Femur (tissue), 1 donor: ENCODE results near the gene ALDH9A1.
"Not testable (repeated sequence)": the region's sequence is repeated elsewhere in the genome, so short reads cannot be mapped to it uniquely, and the experiment has no call there.

ENCODE experiments used
- DNase-seq: peaks from one replicate; pipeline ENCODE4 v3.0.0-alpha.2; 2017

The ALDH9A1 gene

DNA sequence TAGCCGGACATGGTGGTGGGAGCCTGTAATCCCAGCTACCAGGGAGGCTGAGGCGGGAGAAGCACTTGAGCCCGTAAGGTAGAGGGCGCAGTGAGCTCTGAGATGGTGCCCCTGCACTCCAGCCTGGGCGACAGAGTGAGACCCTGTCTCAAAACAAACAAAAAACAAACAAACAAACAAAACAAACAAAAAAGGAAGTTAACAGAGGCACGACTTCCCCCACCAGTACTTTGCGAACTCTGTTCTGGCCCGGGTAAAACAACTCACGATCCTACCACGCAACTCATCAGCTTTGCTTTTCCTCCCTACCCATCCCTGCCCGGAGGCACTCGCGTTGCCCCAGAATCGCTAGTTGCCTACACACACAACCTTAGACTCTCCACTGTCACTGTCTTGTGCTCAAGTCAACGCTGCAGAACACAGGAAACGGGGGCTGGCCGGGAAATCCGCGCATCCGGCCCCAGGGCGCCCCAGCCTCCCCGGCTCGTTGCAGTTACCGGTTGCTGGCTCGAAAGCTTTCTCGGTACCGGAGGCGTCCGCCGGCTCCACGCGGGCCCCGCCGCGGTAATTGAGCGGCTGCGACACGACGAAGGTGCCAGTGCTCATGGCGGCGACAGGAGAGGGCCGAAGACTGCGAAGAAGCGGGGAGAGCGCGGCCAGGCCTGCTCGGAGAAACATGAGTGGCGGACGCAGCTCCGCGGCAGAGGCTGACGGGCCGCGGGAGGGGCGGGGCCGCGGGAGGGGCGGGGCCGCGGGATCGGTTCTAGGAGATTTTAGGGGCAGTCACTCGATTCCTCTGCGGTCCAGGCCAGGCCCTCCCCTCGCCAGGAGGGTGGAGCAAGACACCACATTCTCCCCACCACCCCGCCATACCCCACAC lies at the start of gene ALDH9A1:
ALDH9A1 (minus strand) TSS at position 682 of the 880 bp plus-strand sequence; CDS start at position 678, 4 bp downstream.
- peak; percentile 95 for DNase-seq

DNA sequence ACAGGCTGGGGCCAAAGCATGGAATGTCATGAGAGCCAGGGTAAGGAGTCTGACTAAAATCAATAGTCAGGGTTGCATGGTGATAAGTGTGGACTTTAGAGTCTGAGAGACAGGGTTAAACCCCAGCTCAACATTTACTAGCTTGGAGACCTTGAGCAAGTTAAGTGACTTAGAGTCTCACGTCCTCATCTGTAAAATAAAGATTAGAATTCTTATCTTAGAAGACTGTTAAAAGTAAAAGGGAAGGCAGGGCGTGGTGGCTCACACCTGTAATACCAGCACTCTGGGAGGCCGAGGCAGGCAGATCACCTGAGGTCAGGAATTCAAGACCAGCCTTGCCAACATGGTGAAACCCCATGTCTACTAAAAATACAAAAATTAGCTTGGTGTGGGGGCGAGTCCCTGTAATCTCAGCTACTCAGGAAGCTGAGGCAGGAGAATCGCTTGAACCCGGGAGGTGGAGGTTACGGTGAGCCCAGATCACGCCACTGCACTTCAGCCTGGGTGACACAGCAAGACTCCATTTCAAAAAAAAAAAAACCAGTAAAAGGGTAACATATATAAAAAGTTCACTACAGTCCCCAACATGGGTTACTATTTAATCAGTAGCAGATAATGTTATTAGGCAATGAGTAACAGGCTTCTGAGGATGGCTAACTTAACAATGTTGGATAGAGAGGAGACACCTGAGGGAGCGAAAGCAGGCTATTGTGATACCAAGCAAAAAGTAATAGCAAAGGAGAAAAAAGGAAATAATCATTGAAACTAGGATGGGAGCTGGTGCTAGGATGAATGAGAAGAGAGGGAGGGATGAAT lies 49.5 kb upstream of the ALDH9A1 start:
- DNase-seq, result no peak

DNA sequence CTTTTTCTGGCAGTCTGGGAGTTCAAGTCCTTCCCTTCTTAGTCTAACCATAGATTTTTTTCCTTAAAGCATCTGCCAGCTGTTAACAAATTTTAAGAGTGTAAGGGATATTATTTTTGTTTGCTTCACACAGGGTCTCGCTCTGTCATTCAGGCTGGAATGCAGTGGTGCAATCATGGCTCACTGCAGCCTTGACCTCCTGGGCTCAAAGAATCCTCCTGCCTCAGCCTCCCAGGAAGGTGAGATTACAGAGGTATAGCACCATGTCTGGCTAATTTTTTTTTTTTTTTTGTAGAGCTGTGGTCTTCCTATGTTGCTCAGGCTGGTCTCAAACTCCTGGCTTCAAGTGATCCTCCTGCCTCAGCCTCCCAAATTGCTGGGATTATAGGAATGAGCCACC lies 46.6 kb upstream of the ALDH9A1 start:
- not testable (repeated sequence) for DNase-seq

- DNase-seq, result no peak
Observed at GRCh38 chr1:165742194-165742593, 43.8 kb upstream of the ALDH9A1 start.

GRCh38 chr1:165738794-165739193 lies 40.4 kb upstream of the ALDH9A1 start:
- DNase-seq, result no peak

DNA sequence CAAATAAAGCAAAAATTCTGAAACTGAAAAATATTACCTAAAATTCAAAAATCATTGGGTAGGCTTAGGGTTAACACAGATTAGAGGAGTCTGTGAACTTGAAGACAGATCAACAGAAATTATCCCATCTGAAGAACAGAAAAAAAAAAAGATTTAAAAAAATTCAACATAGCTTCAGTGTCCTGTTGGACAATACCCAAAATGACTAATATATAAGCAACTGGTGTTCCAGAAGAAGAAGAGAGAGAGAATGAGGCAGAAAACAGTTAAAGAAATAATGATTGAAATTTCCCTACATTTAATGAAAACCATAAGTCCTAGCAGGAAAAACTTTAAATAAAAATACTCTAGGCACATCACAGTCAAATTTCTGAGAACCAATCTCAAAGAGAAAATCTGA lies 38.8 kb upstream of the ALDH9A1 start:
- DNase-seq, result no peak

- no peak for DNase-seq
Observed at GRCh38 chr1:165734906-165735305, 36.5 kb upstream of the ALDH9A1 start.

- DNase-seq, result no peak
Observed at GRCh38 chr1:165726841-165727240, 28.5 kb upstream of the ALDH9A1 start.

GRCh38 chr1:165726169-165726568 lies 27.8 kb upstream of the ALDH9A1 start:
- DNase-seq, result no peak

- DNase-seq, result peak; percentile 52
Observed at GRCh38 chr1:165717918-165718515, 19.7 kb upstream of the ALDH9A1 start.

DNA sequence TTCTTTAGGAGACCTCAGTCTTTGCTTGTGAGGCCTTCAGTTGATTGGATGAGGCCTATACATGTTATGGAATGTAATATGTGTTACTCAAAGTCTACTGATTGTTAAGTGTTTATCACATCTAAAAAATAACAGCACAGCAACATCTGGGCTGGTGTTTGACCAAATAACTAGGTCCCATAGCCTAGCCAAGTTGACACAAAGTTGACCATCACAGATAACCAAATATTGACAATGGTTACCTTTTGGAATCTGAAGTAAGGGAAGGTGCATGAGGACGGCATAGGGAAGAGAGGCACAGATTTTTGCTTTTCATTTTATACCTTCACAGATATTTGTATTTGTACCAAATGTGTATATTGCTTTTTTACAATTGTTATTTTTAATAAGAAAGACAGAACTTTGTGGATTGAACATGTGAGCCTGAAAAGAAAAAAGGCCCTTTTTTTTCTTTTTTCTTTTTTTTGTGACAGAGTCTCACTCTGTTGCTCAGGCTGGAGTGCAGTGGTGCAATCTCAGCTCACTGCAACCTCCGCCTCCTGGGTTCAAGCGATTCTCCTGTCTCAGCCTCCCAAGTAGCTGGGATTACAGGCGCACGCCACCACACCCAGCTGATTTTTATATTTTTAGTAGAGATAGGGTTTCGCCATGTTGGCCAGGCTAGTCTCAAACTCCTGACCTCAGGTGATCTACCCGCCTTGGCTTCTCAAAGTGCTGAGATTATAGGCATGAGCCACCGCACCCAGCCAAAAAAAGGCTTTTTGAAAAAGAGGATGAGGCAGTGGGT lies 18.1 kb upstream of the ALDH9A1 start:
- not testable (repeated sequence) for DNase-seq

- no peak for DNase-seq
Observed at GRCh38 chr1:165712764-165713163, 14.4 kb upstream of the ALDH9A1 start.

DNA sequence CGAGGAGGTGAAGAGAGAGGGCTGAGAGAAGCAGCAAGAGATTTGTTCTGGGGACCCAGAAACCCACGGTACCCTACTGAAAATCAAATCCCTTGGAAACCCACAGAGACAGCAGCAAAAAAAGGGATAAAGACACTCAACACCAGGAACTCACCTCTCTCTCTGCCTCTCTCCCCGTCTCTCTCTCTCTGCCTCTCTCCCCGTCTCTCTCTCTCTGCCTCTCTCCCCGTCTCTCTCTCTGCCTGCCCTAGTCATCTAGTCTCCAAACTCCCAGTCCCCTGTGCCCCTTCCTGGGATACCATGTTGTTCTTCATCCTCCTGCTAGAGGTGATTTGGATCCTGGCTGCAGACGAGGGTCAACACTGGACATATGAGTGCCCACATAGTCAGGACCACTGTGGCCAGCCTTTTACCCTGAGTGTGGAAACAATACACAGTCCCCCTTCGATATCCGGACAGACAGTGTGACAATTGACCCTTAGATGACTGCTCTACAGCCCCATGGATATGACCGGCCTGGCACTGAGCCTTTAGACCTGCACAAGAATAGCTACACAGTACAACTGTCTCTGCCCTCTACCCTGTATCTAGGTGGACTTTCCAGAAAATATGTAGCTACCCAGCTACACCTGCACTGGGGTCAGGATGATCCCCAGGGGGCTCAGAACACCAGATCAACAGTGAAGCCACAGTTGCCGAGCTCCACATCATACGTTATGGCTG lies 9.8 kb upstream of the ALDH9A1 start:
- no peak for DNase-seq

DNA sequence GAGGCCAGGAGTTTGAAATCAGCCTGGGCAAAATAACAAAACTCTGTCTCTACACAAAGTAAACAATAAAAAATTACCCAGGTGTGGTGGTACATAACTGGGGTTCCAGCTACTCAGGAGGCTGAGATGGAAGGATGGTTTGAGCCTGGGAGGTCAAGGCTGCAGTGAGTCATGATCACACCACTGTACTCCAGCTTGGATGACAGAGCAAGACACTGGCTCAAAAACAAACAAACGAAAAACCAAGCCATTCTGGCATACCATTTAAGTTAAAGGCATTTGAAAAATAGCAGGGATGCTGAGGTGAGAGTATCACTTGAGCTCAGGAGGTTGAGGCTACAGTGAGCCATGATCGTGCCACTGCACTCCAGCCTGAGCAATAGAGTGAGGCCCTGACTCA lies 5.3 kb upstream of the ALDH9A1 start:
- no peak for DNase-seq

GRCh38 chr1:165701922-165702321 lies 3.6 kb upstream of the ALDH9A1 start:
- DNase-seq, result not testable (repeated sequence)

- no peak for DNase-seq
Observed at GRCh38 chr1:165699577-165699976, 1.2 kb upstream of the ALDH9A1 start.

DNA sequence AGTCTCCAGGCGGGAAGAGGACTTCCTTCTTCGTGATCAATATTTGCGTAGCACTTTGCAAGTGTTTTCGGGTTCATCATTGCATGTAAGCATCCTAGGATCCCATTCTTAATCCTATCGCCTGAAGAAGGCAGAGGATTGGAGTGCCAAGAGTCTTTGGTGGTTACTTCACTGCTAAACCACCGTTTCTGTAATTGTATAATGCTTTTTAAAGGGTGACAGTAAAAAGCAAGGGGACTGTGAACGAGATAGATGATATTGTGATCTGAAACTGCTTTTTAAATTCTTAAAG lies 345 bp upstream of the ALDH9A1 start:
- DNase-seq, result no peak

DNA sequence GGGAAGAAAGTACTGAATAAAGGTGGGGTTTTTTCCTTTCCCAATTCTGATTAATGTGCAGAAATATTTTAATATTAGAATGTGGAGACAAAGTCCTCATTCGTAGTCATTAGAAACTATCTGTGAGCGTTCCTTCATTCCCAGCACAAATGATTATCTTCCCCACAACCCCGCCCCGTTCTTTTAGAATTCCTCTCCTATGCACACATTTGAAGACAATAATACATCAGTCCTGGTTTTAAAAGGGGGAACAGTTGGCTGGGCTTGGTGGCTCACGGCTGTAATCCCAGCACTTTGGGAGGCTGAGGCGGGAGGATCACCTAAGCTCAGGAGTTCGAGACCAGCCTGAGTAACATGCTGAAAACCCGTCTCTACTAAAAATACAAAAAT lies 876 bp downstream of the ALDH9A1 start:
- no peak for DNase-seq

GRCh38 chr1:165696625-165697100 lies 1.7 kb downstream of the ALDH9A1 start:
- DNase-seq, result peak; percentile 43

GRCh38 chr1:165695031-165695430 lies 3.3 kb downstream of the ALDH9A1 start:
- peak; percentile 47 for DNase-seq

- DNase-seq, result no peak
Observed at GRCh38 chr1:165688046-165688445, 10.3 kb downstream of the ALDH9A1 start.

DNA sequence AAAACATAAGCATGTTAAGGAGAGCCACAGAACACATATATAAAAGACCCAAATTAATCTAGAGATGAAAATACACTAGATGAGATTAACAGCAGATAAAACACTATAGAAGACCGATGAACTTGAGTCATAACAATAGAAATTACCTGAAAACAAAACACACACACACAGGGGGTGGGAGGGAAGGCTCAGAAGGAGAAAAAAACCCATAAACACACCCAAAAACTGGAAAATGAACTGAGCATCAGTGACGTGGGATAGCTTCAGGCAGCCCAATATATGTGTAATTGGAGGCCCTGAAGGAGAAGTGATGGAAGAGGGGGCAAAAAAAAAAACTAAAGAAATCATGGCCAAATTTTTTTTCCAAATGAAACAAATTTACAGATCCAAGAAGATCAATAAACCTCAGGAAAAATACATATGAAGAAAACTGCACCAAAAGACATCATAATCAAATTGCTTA lies 11.4 kb downstream of the ALDH9A1 start:
- no peak for DNase-seq
